NCI-H187 (cell line): ENCODE data around the gene POR.
A peak's percentile ranks its signal among the peaks of the same experiment; 100 is the strongest.

Source experiments
- DNase-seq, 2 experiments: peaks; one replicate each; lab custom pipeline; 2025; lab: John Stamatoyannopoulos, UW

The POR gene

DNA sequence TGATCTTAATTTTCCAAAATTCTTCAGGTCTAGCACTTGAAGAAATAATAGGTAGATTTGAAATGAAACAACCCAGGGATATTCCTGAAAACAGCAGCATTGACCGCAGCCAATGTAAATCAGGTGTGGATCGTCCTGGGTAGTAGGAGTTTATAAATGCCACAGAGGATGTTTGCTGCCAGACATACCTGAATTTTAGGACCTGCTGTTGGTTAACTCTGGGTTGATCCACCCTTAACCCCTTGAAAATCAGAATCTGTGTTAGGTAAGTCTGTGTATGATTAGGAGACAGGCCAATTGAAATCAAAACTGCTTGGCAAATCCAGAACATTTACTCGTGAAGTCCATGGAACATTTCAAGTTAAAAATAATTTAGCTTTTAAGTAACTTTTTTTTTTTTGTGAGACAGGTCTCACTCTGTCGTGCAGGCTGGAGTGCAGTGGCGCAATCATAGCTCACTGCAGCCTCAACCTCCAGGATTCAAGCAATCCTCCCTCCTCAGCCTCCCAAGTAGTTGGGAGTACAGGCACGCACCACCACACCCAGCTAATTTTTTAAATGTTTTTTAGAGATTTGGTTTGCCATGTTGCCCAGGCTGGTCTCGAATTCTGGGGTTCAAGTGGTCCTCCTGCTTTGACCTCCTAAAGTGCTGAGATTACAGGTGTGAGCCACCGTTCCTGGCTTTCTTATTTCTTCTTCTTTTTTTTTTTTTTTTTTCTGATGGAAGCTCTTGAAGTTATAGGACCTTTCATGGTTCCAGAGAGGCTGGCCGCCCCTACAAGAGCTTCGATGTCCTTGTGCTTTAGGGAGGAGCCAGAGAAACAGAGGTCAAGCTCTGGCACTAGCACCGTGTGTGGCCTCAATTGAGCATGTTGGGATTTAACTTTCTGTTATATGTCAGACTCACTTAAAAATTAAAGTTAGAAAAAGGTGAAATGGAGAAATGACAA lies 2.0 kb downstream of the POR start:
- no peak for DNase-seq

DNA sequence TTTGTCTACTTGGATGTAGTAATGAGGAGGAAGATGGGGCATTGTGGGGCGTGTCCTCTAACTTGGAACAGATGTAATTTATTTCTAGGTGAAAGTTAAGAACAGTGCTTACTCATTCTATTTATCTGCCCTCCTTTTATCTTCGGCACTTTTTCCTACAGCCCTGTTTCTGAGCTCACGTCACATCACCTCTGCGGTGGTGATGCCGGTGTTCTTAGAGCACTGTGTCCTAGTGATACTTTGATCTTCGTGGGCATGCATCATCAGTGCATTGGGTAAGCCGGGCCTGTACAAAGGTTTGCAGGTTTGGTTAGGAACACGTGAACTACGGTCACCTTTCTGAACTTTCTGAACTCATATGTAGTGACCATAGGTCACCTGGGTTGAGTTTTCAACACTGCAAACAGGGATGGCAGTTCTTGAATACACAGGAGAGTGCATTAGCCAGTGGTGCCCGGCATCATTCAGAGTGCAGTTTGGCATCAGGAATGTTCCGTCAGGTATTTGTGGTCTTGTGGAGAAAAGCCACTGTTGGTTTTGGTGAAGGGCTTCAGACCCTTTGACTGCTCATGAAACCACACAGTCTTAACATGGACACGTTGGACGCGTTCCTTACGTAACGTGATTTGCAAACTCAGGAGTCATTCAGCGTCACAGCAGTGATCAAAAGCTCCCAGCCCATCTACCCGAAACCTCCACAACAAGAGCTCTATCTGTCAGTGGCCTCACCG lies 5.6 kb downstream of the POR start:
- DNase-seq: no peak

DNA sequence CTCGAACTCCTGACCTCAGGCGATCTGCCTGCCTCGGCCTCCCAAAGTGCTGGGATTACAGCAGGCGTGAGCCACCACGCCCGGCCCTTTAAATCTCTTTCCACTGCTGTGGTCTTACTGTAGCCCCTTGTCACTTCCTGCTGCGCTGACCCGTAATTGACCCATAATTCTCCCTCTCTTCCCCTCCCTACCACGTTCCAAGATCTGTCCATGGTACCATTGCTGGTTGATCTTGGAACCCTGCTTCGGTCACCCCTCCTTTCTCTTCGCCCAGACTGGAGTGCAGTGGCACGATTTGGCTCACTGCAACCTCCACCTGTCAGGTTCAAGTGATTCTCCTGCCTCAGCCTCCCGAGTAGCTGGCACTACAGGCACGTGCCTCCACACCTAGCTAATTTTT lies 6.5 kb downstream of the POR start:
- DNase-seq: no peak

DNA sequence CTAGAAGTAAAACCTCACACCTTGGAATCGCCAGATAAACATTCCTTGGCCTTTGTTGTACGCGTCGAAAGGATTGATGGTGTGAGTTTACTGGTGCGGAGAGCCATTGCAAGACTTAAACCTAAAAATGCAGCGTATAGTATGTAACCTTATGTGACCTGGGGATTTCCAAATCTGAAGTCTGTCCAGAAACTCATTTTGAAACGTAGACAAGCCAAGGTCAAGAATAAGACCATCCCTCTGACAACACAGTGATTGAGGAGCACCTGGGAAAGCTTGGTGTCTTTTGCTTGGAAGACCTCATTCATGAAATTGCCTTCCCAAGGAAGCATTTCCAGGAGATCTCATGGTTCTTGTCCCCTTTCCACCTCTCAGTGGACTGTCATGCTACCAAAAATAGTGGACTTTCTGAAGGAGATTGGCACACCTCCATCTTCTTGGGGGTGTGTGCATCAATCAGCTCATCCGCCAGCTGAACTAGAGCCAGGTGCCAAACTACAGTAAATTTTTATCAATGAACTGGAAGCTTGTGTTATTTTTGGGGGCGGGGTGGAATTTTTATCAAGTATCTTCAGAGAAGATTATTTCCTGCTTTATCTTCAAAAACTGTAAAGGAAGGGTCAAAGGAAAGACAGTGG lies 8.1 kb downstream of the POR start:
- DNase-seq: no peak

DNA sequence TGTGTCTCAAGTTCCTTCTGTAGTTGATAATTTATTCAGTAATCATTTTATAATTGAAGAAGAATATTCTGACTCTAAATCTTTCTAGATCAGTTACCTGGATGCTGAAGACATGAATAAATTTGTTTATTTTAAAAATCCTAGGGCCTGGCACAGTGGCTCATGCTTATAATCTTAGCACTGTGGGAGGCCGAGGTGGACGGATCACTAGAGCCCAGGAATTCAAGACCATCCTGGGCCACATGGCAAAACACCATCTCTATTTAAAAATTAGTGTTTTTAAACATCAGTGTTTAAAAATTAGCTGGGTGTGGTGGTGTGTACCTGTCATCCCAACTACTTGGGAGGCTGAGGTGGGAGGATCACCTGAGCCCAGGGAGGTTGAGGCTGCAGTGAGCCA lies 9.3 kb downstream of the POR start:
- no peak for DNase-seq

DNA sequence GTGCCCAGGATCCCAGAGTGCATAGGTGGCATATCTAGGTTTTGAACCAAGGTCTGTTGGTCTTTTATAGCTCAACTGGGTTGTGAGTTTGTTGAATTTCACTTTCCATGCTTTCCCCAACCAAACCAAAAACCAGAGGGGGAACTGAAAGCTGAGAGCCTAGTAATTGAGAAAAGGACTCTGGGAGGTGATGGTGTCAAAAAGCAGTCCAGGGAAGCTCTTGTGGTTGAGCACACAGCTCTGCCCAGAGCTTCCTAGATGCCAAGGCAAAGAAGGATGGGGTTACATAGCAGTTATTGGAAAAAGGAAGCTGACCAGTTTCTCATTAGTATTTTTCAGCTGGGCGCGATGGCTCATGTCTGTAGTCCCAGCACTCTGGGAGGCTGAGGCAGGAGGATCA lies 9.9 kb downstream of the POR start:
- no peak for DNase-seq

DNA sequence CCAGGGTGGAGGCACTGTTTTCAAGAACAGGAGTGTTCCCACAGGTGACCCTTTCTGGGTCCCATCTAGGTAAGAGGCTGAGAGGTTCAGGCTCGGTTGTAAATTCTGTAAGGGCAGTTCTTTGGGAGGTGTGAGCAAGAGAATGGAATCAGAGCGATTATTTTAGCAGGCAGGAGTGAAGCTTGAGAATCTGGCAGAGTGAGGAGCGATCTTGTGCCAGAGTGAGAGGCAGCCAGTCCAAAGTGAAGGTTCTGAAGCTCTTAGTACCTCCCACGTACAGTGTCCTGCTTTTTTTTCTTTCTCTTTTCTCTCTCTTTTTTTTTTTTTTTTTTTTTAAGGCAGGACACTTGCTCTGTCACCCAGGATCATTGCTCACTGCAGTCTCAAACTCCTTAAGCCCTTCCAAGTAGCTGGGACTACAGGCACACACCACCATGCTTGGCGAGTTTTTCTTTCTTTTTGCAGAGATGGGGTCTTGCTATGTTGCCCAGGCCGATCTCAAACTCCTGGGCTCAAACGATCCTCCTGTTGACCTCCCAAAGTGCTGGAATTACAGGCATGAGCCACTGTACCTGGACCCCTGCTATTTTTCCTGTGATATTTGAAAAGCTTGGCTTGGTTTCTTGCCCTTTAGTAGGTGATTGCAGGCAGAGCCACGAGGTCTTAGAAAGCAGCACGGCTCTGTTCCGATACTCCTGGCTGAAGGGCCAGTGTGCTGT lies 10.9 kb downstream of the POR start:
- DNase-seq: no peak

DNA sequence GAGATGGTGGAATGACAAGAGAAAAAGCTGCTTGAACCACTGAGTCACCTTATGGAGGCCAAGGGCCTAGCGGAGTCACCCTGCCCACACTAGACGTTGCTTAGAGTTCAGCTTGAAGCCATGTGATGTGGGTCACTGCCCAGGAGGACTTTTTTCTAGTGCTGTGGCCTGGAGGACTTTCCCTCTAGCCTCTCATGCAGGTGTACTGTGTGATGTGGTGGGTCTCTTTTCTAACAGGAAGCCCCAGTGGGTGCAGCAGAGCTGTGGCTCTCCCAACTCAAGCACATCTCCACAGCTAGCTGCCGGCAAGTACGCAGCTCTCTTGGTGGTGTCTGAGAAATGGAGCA lies 13.6 kb downstream of the POR start:
- no peak for DNase-seq

DNA sequence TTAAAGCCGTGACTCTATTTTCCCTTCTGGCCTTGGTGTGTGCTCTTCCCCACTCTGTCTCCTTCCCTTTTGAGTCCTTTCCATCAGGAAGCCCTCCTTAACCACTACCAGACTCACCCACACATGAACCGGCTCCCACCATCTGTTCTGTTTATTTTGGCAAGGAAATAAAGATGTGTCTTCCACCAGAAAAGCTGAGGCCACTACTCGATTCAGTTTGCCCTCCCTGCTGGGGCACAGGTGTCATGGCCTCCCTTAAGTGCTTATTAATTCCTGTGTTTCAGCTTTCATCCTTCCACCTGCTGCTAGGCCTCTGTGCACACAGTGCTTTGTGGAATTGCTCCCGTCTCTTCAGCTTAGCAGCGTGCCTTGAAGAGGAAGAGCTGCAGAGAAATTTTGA lies 16.7 kb downstream of the POR start:
- DNase-seq: peak; percentile 52 to 81

DNA sequence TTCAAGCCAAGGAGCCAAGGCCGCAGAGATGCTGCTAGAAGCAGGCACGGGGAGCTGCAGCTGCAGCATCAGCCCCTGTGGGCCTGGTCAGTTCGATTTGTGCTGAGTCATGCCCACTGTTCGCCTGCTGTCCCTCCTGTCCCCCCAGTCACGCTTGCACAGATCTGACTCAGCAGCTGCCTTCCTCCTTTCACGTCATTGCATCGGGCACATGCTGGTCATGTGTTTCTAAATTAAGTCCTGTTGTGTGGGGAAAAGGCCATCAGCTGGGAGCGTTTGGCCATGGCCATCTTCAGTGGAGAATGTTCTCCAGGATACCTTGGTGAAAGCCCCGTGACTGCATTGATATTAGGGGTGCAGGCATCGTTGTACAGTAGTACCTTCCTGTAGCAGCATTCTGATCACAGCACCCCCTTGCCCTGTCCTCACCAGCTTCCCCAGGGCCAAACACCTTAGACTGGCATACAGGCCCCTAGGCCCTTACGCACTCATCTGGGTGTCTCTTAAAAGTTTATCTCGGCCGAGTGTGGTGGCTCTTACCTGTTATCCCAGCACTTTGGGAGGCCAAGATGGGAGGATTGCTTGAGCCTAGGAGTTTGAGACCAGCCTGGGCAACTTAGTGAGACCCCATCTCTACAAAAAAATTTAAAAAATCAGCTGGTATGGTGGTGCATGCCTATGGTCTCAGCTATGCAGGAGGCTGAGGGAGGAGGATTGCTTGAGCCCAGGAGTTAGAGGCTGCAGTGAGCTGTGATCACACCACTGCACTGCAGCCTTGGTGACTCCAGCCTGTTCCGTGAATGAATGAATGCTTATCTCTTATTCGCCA lies 23.2 kb downstream of the POR start:
- DNase-seq: no peak

DNA sequence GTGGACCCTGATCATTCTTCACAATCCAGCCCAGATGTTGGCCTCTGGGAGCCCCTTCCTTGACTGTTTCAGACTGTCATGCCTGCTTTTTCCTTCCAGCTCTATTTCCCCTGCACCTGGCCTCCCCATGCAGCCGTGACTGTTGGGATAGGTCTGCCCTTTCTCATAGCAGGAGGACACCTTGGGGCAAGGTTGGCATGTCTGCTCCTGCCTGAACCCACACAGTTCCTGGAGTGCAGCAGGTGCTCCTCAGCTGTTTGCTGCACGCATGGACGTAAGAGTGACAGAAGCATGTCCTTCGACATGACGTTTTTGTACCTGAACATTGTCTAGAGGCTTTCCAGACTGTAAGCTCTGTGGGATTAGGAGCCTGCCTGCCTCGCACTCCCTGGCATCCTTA lies 24.0 kb downstream of the POR start:
- DNase-seq: peak in 1 of 2 experiments; percentile 34

DNA sequence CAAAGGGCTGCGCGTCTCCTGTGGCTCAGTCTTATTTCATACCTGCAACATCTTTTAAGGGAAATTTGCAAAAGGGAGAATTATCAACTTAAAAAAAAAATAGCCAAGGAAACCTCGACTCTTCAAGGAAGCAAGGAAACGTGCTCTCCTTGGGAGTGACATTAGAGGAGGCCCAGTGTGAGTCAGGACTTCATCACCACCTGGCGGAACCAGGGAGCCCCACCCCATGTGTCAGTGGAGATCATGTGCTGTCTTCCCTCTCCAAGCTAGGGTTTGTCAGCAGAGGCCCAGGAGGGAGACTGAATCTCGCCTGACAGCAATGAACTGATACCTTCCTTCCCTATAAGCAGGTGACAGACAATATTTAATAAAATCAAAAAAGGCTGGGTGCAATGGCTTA lies 28.9 kb downstream of the POR start:
- peak; percentile 28 to 44 for DNase-seq

DNA sequence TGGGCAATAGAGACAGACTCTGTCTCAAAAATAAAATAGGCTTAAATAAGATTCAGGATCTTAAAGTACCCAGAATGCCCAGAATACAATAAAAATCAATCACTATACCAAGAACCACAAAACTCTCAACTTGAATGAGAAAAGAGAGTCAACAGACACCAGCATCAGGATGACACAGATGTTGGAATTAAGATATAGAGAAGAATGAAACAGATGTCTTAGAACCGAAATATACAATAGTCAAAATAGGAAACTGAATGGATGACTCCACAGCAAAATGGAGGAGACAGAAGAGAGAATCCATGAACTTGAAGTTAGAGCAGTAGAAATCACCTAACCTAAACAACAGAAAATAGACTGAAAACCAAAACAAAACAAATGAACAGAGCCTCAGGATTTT lies 29.6 kb downstream of the POR start:
- no peak for DNase-seq

DNA sequence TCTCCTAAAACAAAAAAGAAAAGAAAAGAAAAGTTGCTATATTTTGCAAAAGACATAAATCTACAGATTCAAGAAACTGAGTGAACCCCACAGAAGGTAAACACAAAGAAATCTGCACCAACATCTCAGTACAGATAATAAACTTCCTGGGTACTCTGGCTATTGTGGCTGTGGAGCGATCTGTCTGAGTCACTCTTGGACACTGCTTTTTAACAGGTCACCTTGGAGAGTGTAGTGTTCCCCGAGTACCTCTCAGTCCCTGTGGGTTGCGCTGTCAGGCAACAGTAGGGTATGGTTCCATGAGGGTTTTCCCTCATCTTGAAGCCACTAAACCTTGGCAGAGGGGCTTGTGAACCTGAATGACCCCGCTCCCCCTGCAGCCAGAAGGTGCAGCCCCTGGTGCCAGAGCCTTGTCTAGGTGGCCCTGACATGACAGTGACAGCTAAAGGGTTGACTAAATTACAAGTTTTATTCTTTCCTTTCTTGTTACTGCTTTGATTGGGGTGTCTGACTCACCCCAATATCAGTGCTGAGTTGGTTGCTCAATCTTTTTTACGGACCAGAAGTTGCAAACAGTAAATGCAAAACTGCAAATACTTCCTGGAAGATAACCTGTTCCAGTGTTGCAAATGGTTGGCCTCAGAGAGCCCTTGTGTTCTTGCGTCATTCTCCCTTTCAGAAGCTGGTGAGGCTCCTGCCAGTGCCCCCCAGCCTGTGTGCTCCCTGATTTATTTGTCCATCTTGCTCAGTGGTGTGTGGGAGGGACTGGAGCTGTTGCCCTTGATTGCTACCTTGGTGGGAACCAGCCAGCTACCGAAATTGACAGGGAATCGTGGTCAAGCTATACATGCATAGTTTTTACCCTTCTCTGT lies 30.6 kb downstream of the POR start:
- DNase-seq: peak in 1 of 2 experiments; percentile 26

DNA sequence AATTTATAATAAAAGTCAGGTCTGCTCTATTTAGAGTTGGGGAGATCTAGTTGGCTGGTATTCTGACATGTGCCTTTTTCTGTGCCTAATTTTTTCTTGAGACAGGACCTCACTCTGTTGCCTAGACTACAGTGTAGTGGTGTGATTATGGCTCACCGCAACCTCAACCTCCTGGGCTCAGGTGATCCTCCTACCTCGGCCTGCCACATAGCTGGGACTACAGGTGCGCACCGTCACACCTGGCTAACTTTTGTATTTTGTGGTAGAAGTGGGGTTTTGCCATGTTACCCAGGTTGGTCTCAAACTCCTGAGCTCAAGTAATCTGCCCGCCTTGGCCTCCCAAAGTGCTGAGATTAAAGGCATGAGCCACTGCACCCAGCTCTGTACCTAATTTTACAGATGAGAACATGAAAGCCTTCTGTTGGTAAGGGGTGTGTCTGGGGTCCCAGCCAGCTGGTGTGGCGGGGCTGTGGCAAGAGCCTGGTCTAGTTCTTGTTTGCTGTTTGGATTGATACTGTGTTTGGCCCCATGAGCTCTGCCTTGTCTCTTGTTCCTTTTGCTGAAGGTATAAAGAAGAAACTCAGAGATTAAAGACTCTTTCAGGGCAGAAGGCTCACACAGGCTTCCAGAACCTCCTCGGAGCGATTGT lies 31.4 kb downstream of the POR start:
- peak; percentile 28 to 63 for DNase-seq

DNA sequence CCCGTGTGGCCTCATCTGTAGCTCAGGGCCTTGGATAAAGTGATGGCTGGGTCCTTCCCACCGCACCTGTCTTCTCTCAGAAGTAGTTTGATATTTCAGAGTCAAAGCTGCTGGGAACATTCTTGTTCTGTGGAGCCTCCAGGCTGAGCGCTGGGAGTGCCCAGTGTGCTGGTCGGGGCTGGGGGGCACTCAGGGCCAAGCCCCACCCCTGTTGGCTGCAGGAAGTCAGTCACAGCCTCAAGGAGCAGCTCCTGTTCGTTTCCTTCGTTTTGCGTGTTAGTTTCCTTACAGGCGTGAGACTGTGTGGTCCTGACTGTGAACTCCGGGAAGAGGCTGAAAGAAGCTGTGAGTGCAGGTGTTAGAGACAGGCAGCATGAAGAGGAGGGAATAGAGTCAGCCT lies 33.2 kb downstream of the POR start:
- DNase-seq: no peak

DNA sequence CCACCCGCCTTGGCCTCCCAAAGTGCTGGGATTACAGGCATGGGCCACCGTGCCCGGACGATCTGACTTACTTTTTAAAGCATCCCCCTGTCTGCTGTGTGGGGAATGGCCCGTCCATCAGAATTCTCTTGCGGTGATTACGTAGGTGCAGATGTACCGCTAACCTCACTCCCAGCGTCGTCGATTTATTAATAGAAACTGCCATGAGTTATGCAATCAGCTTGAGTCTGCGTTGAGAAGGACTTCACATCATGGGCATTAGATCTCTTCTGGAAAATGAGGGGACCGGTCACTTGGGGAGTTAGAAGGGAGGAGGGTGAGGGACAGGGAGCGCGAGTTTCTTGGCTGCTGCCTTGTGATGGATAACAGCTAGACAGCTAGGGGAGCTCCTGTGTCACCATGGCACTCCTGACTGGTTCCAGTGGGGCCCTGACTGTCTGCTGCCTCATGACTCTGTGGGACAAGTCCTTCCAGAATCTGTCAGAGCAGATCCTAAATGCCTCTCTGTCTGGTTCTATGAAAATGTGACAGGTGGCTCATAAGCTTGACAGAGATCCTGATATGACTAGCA lies 35.2 kb downstream of the POR start:
- no peak for DNase-seq

DNA sequence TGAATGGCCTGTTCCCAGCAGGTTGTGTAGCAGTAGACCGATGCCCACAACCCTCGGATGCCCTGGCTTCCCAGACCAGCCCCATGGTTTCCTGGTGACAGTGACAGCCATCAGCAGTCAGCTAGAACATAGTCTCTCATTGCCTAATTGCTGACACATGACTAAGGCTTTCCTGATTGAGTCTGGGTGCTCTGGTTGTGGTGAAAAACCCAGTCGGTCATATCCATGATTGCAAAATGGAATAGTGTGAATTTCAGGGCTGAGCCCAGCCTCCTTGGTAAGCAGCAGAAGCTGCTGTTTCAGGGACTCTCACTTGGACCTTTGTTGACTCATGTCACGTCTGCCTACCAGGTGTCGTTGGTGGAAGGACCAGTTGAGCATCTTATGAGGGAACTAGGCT lies 36.6 kb downstream of the POR start:
- DNase-seq: no peak

DNA sequence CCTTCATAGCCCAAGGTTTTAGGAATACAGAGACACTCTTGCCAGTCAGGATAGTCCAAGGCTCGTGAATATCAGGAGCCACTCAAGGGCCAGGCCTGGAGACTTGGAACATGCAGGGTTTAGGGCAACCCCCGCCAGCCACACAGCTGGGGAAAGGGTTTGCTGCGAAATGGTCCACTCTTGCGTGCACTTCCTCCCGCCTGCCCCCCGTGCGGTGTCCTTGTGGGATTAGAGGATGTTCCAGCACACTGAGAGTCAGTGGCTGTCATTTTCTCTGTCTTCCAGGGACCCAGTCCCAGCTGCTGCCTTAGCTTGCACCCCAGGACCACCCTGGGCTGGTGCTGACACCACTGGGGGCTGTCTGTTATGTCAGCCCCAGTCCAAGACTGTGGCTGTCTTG lies 38.5 kb downstream of the POR start:
- DNase-seq: no peak

DNA sequence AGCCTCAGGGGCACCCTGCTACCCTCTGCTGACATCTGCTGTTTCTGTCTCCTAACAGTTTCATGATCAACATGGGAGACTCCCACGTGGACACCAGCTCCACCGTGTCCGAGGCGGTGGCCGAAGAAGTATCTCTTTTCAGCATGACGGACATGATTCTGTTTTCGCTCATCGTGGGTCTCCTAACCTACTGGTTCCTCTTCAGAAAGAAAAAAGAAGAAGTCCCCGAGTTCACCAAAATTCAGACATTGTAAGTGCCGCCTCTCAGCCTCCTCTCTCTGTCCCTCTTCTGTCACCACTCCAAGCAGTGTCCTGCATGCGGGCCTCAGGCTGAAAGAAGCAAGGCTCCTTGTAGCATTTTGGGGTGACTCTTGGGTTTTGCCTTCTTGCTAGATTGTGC lies 39.0 kb downstream of the POR start:
- DNase-seq: no peak
